Measurements from ENCODE around the gene ITGA2B. TPM values are rescaled to one million over a fixed set of nuclear protein-coding genes. Genes with fewer than 3 reads are reported as not detected.

The ITGA2B gene
- total RNA-seq, result under 1 TPM; 0.58 to 0.71 TPM

- no peak for DNase-seq
- Mint-ChIP-seq H3K27me3 (peaks cover 13% of the 10 kb centered on the region), H3K27ac (no peak within 1 kb of the TSS), H3K4me3 (no peak within 1 kb of the TSS), H3K4me1 (peaks cover 24% of the 10 kb centered on the region), H3K9me3 (no peaks in the 10 kb centered on the region), H3K36me3 (ENCODE audit: low read depth) (peaks cover 3% of the 10 kb centered on the region)
- ChIA-PET CTCF (no interaction called here), POLR2A (no interaction called here)
Measured at GRCh38 chr17:44389281-44389680, at the start of gene ITGA2B. TSS of gene ITGA2B (minus strand) at chr17:44389649. CDS start at chr17:44389473, 176 bp downstream.

- Mint-ChIP-seq H3K9me3 (no peaks in the 10 kb centered on the region), H3K27me3 (no peaks in the 10 kb centered on the region), H3K27ac (peak overlapping the region; percentile 32), H3K4me1 (peaks cover 17% of the 10 kb centered on the region), H3K36me3 (ENCODE audit: low read depth) (peaks cover 19% of the 10 kb centered on the region), H3K4me3 (no peak overlapping the region)
- POLR2A ChIA-PET, result interaction anchor here (0.9 kb wide), 1 partner anchor 64 kb away, joined by 3 read pairs; the partner anchor contains the start of gene GPATCH8
- CTCF ChIA-PET, result interaction anchor here (1.0 kb wide), 1 partner anchor 16 kb away, joined by 3 read pairs; no protein-coding TSS in a partner anchor
- DNase-seq, result no peak
Measured at GRCh38 chr17:44439168-44439567, 49.7 kb upstream of the ITGA2B start.

- Mint-ChIP-seq H3K27me3 (no peaks in the 10 kb centered on the region), H3K9me3 (no peaks in the 10 kb centered on the region), H3K27ac (peak overlapping the region; percentile 32), H3K4me3 (no peak overlapping the region), H3K36me3 (ENCODE audit: low read depth) (peaks cover 22% of the 10 kb centered on the region), H3K4me1 (peaks cover 17% of the 10 kb centered on the region)
- peak; percentile 33 for DNase-seq
- ChIA-PET POLR2A (interaction anchor here (0.9 kb wide), 1 partner anchor 65 kb away, joined by 3 read pairs; the partner anchor contains the start of gene GPATCH8), CTCF (interaction anchor here (1.0 kb wide), 1 partner anchor 16 kb away, joined by 3 read pairs; no protein-coding TSS in a partner anchor)
Measured at GRCh38 chr17:44438636-44439035, 49.2 kb upstream of the ITGA2B start.

GRCh38 chr17:44436336-44436735 lies 46.9 kb upstream of the ITGA2B start:
- no peak overlapping the region for H3K4me3 Mint-ChIP-seq
- ChIA-PET CTCF (interaction anchor here (1.4 kb wide), 1 partner anchor 10 kb away, joined by 3 read pairs; no protein-coding TSS in a partner anchor), POLR2A (no interaction called here)
- DNase-seq, result no peak
- H3K9me3 Mint-ChIP-seq, result no peaks in the 10 kb centered on the region
- H3K27ac Mint-ChIP-seq, result no peak overlapping the region
- H3K36me3 Mint-ChIP-seq (ENCODE audit: low read depth), result peaks cover 37% of the 10 kb centered on the region
- peaks cover 17% of the 10 kb centered on the region for H3K4me1 Mint-ChIP-seq
- no peaks in the 10 kb centered on the region for H3K27me3 Mint-ChIP-seq

GRCh38 chr17:44432254-44433157 lies 43.1 kb upstream of the ITGA2B start:
- no peaks in the 10 kb centered on the region for H3K9me3 Mint-ChIP-seq
- POLR2A ChIA-PET, result no interaction called here
- H3K27ac Mint-ChIP-seq, result no peak overlapping the region
- H3K4me1 Mint-ChIP-seq, result no peaks in the 10 kb centered on the region
- no peaks in the 10 kb centered on the region for H3K27me3 Mint-ChIP-seq
- DNase-seq, result no peak
- no peak overlapping the region for H3K4me3 Mint-ChIP-seq
- peaks cover 37% of the 10 kb centered on the region for H3K36me3 Mint-ChIP-seq (ENCODE audit: low read depth)
- CTCF ChIA-PET, result no interaction called here

- Mint-ChIP-seq H3K4me1 (peaks cover 24% of the 10 kb centered on the region), H3K4me3 (no peak overlapping the region), H3K27me3 (no peaks in the 10 kb centered on the region), H3K9me3 (no peaks in the 10 kb centered on the region), H3K36me3 (ENCODE audit: low read depth) (peaks cover 26% of the 10 kb centered on the region), H3K27ac (peak overlapping the region; percentile 3)
- DNase-seq, result no peak
- ChIA-PET POLR2A (interaction anchor here (1.5 kb wide), 1 partner anchor 7 kb away, joined by 3 read pairs; no protein-coding TSS in a partner anchor), CTCF (no interaction called here)
Measured at GRCh38 chr17:44424828-44425461, 35.5 kb upstream of the ITGA2B start.

- POLR2A ChIA-PET, result interaction anchor here (0.6 to 1.2 kb wide), 2 partner anchors 8 to 12 kb away, joined by 3 read pairs; no protein-coding TSS in a partner anchor
- Mint-ChIP-seq H3K9me3 (no peaks in the 10 kb centered on the region), H3K27me3 (no peaks in the 10 kb centered on the region), H3K27ac (no peak overlapping the region), H3K4me3 (no peak overlapping the region), H3K4me1 (peaks cover 14% of the 10 kb centered on the region), H3K36me3 (ENCODE audit: low read depth) (peaks cover 27% of the 10 kb centered on the region)
- DNase-seq, result no peak
- CTCF ChIA-PET, result no interaction called here
Measured at GRCh38 chr17:44417553-44417952, 28.1 kb upstream of the ITGA2B start.

- no peaks in the 10 kb centered on the region for H3K27me3 Mint-ChIP-seq
- DNase-seq, result no peak
- H3K4me1 Mint-ChIP-seq, result peaks cover 14% of the 10 kb centered on the region
- ChIA-PET POLR2A (interaction anchor here (0.6 to 1.2 kb wide), 2 partner anchors 9 to 11 kb away, joined by 3 read pairs; no protein-coding TSS in a partner anchor), CTCF (no interaction called here)
- no peaks in the 10 kb centered on the region for H3K9me3 Mint-ChIP-seq
- H3K36me3 Mint-ChIP-seq (ENCODE audit: low read depth), result peaks cover 28% of the 10 kb centered on the region
- H3K27ac Mint-ChIP-seq, result no peak overlapping the region
- H3K4me3 Mint-ChIP-seq, result no peak overlapping the region
Measured at GRCh38 chr17:44416558-44417289, 27.3 kb upstream of the ITGA2B start.

GRCh38 chr17:44414394-44415155 lies 25.1 kb upstream of the ITGA2B start:
- POLR2A ChIA-PET, result interaction anchor here (1.1 kb wide), 1 partner anchor 28 kb away, joined by 3 read pairs; no protein-coding TSS in a partner anchor
- CTCF ChIA-PET, result interaction anchor here (0.9 kb wide), 1 partner anchor 109 kb away, joined by 3 read pairs; no protein-coding TSS in a partner anchor
- Mint-ChIP-seq H3K27ac (no peak overlapping the region), H3K36me3 (ENCODE audit: low read depth) (peaks cover 27% of the 10 kb centered on the region), H3K4me3 (no peak overlapping the region), H3K4me1 (peaks cover 13% of the 10 kb centered on the region), H3K9me3 (no peaks in the 10 kb centered on the region), H3K27me3 (no peaks in the 10 kb centered on the region)
- DNase-seq, result no peak

- no peaks in the 10 kb centered on the region for H3K4me1 Mint-ChIP-seq
- CTCF ChIA-PET, result no interaction called here
- no peaks in the 10 kb centered on the region for H3K9me3 Mint-ChIP-seq
- H3K27ac Mint-ChIP-seq, result no peak overlapping the region
- no peaks in the 10 kb centered on the region for H3K27me3 Mint-ChIP-seq
- no peak overlapping the region for H3K4me3 Mint-ChIP-seq
- peaks cover 16% of the 10 kb centered on the region for H3K36me3 Mint-ChIP-seq (ENCODE audit: low read depth)
- POLR2A ChIA-PET, result no interaction called here
- no peak for DNase-seq
Measured at GRCh38 chr17:44409309-44410028, 20.0 kb upstream of the ITGA2B start.

GRCh38 chr17:44408786-44409185 lies 19.3 kb upstream of the ITGA2B start:
- no peak overlapping the region for H3K4me3 Mint-ChIP-seq
- no peaks in the 10 kb centered on the region for H3K9me3 Mint-ChIP-seq
- no peaks in the 10 kb centered on the region for H3K4me1 Mint-ChIP-seq
- no peaks in the 10 kb centered on the region for H3K27me3 Mint-ChIP-seq
- H3K27ac Mint-ChIP-seq, result no peak overlapping the region
- no peak for DNase-seq
- peaks cover 13% of the 10 kb centered on the region for H3K36me3 Mint-ChIP-seq (ENCODE audit: low read depth)
- ChIA-PET POLR2A (no interaction called here), CTCF (no interaction called here)

All from activated CD4-positive, alpha-beta memory T cell treated with anti-CD3 and anti-CD28 coated beads, Interleukin-2, amount 10 ng/mL, durations not matched to agents 7 days and 5 days (primary cell).